Thyroid gland (tissue), 4 donors: Measurements from ENCODE around the gene SSUH2.

Experiments used
- CTCF ChIP-seq, 6 experiments: fragments of 200-600 bp in 3 of 6; fragments of 450-650 bp in 3 of 6; sonication (generic) in 3 of 6; IDR thresholded peaks; one replicate each; pipeline ENCODE4 v1.5.1; 2016 to 2019; ENCODE audit warnings: antibody characterized with exemption in 6 of 6, mild to moderate bottlenecking in 2 of 6, inconsistent platforms in 1 of 6, moderate library complexity in 1 of 6
- POLR2A ChIP-seq, 2 donors: fragments of 450-650 bp; IDR thresholded peaks; one replicate each; pipeline ENCODE4 v1.6.1; 2017; ENCODE audit warnings: antibody characterized with exemption in 2 of 2, mild to moderate bottlenecking in 2 of 2, moderate library complexity in 1 of 2

- TF ChIP-seq CTCF (IDR thresholded peaks at IDR 0.05) (peak in 5 of 6 experiments; percentile 35 to 63 (median 38)), POLR2A (IDR thresholded peaks at IDR 0.05) (no peak)
Observed at GRCh38 chr3:8663177-8664061, 18.8 kb upstream of the SSUH2 start.
